Measurements from ENCODE around the gene FNDC3B.

GRCh38 chr3:172216911-172217310, 177.5 kb downstream of the FNDC3B start:
- TF ChIP-seq CTCF (IDR thresholded peaks at IDR 0.05) (no peak), POLR2A (IDR thresholded peaks at IDR 0.05) (no peak)

All from testis (tissue), 2 donors.